Liver (tissue), 3 donors: ENCODE data around the gene POPDC3.

Source experiments
- EGR1 ChIP-seq, 2 donors: IDR thresholded peaks; 2 replicates each; pipeline ENCODE4 v1.6.1; 2016 to 2018; ENCODE audit warnings: antibody characterized with exemption in 2 of 2, low read depth in 2 of 2
- FOXA1 ChIP-seq: IDR thresholded peaks from 2 replicates; pipeline ENCODE4 v1.6.1; 2016; ENCODE audit warnings: antibody characterized with exemption
- TF ChIP-seq, protein P1 (sequence below): fragments of 150-350 bp; IDR thresholded peaks from 2 replicates; pipeline ENCODE4 v1.5.1; 2017; ENCODE audit warnings: improper control_type of control experiment, low read depth, low read length; ENCODE audit not compliant: missing input control
- TF ChIP-seq, protein P2 (sequence below): IDR thresholded peaks from 2 replicates; pipeline ENCODE4 v1.6.1; 2016; ENCODE audit warnings: antibody characterized with exemption, mild to moderate bottlenecking
- donor health status: healthy.
- donor health status: healthy.

DNA sequence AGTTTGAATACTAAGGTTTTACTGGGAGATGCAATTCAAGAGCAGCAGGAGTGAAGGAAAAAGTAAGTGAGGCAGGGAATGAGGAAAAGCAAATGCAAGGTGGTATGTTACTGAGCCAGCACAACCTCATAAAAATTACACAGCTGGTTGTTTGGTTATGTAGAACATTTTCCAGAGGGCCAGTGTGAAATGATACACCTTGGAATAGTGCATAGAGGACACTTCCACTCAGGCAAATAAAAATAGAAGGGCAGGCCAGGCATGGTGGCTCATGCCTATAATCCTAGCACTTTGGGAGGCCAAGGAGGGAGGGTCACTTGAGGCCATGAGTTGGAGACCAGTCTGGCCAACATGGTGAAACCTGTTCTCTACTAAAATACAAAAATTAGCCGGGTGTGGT, 43.4 kb upstream of the POPDC3 start:
- TF ChIP-seq, protein P1, sequence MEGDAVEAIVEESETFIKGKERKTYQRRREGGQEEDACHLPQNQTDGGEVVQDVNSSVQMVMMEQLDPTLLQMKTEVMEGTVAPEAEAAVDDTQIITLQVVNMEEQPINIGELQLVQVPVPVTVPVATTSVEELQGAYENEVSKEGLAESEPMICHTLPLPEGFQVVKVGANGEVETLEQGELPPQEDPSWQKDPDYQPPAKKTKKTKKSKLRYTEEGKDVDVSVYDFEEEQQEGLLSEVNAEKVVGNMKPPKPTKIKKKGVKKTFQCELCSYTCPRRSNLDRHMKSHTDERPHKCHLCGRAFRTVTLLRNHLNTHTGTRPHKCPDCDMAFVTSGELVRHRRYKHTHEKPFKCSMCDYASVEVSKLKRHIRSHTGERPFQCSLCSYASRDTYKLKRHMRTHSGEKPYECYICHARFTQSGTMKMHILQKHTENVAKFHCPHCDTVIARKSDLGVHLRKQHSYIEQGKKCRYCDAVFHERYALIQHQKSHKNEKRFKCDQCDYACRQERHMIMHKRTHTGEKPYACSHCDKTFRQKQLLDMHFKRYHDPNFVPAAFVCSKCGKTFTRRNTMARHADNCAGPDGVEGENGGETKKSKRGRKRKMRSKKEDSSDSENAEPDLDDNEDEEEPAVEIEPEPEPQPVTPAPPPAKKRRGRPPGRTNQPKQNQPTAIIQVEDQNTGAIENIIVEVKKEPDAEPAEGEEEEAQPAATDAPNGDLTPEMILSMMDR = no peak
- TF ChIP-seq, protein P2, sequence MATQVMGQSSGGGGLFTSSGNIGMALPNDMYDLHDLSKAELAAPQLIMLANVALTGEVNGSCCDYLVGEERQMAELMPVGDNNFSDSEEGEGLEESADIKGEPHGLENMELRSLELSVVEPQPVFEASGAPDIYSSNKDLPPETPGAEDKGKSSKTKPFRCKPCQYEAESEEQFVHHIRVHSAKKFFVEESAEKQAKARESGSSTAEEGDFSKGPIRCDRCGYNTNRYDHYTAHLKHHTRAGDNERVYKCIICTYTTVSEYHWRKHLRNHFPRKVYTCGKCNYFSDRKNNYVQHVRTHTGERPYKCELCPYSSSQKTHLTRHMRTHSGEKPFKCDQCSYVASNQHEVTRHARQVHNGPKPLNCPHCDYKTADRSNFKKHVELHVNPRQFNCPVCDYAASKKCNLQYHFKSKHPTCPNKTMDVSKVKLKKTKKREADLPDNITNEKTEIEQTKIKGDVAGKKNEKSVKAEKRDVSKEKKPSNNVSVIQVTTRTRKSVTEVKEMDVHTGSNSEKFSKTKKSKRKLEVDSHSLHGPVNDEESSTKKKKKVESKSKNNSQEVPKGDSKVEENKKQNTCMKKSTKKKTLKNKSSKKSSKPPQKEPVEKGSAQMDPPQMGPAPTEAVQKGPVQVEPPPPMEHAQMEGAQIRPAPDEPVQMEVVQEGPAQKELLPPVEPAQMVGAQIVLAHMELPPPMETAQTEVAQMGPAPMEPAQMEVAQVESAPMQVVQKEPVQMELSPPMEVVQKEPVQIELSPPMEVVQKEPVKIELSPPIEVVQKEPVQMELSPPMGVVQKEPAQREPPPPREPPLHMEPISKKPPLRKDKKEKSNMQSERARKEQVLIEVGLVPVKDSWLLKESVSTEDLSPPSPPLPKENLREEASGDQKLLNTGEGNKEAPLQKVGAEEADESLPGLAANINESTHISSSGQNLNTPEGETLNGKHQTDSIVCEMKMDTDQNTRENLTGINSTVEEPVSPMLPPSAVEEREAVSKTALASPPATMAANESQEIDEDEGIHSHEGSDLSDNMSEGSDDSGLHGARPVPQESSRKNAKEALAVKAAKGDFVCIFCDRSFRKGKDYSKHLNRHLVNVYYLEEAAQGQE = no peak
- TF ChIP-seq EGR1 (IDR thresholded peaks at IDR 0.05; ENCODE audit: low read depth in 2 of 2) (no peak), FOXA1 (no peak)
